Neural cell (in vitro differentiated cells): Measurements from ENCODE around the gene TMEM186.

Source experiments
- EP300 ChIP-seq: fragments of 450-650 bp; conservative IDR thresholded peaks from 2 replicates; pipeline ENCODE4 v1.6.1; 2014; ENCODE audit warnings: antibody characterized with exemption, mild to moderate bottlenecking, moderate library complexity; ENCODE audit not compliant: poor library complexity, severe bottlenecking
- EZH2 ChIP-seq: fragments of 200-600, 300-800 bp; shearing (Covaris generic), sonication (generic); IDR thresholded peaks from 2 replicates; pipeline ENCODE4 v1.6.1; 2014; ENCODE audit warnings: antibody characterized with exemption, low read length, borderline replicate concordance, mild to moderate bottlenecking; ENCODE audit not compliant: insufficient read depth, poor library complexity, severe bottlenecking
- MXI1 ChIP-seq: fragments of 450-650 bp; conservative IDR thresholded peaks from 2 replicates; pipeline ENCODE4 v1.6.1; 2014; ENCODE audit warnings: antibody characterized with exemption, mild to moderate bottlenecking; ENCODE audit not compliant: poor library complexity, severe bottlenecking
- POLR2AphosphoS5 ChIP-seq: IDR thresholded peaks from 2 replicates; pipeline ENCODE4 v1.6.1; 2012
- RAD21 ChIP-seq: fragments of 450-650 bp; conservative IDR thresholded peaks from 2 replicates; pipeline ENCODE4 v1.6.1; 2014; ENCODE audit warnings: antibody characterized with exemption, mild to moderate bottlenecking, moderate library complexity
- REST ChIP-seq: IDR thresholded peaks from 2 replicates; pipeline ENCODE4 v1.6.1; 2012; ENCODE audit warnings: borderline replicate concordance
- TAF1 ChIP-seq: IDR thresholded peaks from 2 replicates; pipeline ENCODE4 v1.6.1; 2012; ENCODE audit warnings: low read depth
- TF ChIP-seq, protein P1 (sequence below): fragments of 450-650 bp; IDR thresholded peaks from 2 replicates; pipeline ENCODE4 v1.5.1; 2014; ENCODE audit warnings: antibody characterized with exemption, mild to moderate bottlenecking, moderate library complexity; ENCODE audit not compliant: poor library complexity, severe bottlenecking

DNA sequence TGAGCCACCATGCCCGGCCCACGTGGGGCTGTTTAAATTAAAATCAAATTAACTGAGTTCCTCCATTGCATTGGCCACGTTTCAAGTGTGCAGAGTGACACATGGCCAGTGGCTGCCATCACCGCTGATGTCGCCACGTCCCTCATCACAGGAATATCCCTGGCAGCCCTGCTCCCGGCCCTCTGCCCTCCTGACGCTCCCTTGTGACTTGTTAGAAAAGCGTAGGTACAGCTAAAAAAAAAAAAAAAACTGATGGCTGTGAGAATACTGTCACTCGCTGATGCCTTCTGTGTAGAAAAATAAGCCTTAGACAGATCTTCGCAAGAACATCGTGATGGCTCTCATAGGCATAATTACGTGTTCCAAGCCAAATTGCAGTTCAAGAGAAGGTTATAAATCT, 49.7 kb upstream of the TMEM186 start:
- TF ChIP-seq, protein P1, sequence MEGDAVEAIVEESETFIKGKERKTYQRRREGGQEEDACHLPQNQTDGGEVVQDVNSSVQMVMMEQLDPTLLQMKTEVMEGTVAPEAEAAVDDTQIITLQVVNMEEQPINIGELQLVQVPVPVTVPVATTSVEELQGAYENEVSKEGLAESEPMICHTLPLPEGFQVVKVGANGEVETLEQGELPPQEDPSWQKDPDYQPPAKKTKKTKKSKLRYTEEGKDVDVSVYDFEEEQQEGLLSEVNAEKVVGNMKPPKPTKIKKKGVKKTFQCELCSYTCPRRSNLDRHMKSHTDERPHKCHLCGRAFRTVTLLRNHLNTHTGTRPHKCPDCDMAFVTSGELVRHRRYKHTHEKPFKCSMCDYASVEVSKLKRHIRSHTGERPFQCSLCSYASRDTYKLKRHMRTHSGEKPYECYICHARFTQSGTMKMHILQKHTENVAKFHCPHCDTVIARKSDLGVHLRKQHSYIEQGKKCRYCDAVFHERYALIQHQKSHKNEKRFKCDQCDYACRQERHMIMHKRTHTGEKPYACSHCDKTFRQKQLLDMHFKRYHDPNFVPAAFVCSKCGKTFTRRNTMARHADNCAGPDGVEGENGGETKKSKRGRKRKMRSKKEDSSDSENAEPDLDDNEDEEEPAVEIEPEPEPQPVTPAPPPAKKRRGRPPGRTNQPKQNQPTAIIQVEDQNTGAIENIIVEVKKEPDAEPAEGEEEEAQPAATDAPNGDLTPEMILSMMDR, result no peak
- TF ChIP-seq EP300 (no peak), EZH2 (no peak), POLR2AphosphoS5 (no peak), REST (no peak), MXI1 (no peak), TAF1 (no peak), RAD21 (no peak)
